ENCODE measurements around the gene ASCC1.

DNA sequence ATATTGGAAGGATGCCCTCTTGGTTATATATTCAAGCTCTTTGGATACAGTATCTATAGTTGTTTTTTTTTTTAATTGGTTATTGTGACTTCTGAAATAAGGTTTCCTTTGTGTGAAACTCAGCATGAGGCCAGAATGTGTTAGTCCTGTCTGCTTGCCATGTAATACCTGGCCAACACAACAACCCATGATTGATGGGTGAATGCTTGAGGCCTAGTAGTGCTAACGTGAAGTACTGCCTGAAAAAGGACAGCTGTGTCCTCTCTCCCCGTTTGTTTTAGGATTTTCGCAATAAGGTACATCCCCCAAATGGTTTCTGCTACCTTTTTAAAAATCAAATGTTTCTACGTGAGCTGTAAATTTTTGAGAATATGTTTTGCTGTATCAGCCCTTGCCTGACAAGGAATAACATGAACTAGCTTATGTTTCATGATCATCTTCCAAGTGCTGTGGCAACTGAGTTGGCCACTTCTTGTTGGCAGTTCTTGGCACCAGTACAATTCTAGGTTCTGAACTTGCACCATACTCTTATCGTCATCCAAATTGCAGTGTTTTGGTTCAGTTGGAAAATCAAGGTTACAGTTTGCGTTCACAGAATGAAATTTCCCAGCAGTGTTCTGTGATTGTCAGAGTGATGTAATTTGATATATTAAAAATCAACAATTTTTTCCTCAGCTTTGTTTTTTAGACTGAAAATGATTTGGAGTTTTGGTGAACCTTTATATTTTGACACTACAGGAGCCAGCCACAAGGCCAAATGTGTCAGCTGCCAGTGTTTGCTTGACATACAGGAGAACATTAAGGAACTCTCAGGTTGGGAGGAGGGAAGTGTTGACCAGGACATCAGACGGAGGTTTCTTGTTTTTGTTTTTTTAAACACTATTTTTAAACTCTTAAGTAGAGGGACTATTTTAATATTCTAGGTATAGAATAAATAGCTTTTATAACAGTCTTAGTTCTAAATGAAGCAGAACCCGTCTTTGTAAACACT is 13.5 kb upstream of the ASCC1 start:
- TF ChIP-seq, protein P1, sequence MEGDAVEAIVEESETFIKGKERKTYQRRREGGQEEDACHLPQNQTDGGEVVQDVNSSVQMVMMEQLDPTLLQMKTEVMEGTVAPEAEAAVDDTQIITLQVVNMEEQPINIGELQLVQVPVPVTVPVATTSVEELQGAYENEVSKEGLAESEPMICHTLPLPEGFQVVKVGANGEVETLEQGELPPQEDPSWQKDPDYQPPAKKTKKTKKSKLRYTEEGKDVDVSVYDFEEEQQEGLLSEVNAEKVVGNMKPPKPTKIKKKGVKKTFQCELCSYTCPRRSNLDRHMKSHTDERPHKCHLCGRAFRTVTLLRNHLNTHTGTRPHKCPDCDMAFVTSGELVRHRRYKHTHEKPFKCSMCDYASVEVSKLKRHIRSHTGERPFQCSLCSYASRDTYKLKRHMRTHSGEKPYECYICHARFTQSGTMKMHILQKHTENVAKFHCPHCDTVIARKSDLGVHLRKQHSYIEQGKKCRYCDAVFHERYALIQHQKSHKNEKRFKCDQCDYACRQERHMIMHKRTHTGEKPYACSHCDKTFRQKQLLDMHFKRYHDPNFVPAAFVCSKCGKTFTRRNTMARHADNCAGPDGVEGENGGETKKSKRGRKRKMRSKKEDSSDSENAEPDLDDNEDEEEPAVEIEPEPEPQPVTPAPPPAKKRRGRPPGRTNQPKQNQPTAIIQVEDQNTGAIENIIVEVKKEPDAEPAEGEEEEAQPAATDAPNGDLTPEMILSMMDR (IDR thresholded peaks at IDR 0.05) = no peak
- no peak for TF ChIP-seq POLR2A (IDR thresholded peaks at IDR 0.05)
